GM20000 (cell line): Measurements from ENCODE around the gene CORT.

Experiments used
- DNase-seq: peaks from one replicate; pipeline ENCODE4 v3.0.0; 2012; ENCODE audit warnings: low spot score
- TF ChIP-seq, protein P1 (sequence below): IDR thresholded peaks from 2 replicates; pipeline ENCODE4 v1.5.1; 2012; ENCODE audit warnings: mild to moderate bottlenecking, control low read depth; ENCODE audit errors: extremely low read depth, missing control alignments

CORT gene

DNA sequence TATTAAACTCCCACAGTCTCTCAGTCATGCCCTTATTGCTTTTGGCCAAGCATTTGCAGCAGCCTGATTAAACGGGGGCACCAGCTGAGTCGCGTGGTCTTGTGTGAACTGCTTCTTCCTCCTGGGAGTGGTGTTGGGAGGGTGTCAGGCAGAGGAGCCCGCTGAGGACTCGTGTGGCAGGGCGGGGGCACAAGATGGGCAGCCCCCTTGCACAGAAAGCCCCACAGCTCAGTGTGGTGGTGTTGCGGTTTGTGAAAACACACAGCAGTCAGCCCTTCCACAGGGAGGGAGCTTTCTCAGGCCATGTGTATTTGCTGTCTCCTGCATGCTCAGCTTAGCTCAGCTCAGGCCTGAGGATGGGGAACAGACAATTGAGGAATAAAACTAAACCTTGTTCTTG, 47.3 kb downstream of the CORT start:
- DNase-seq: no peak
- TF ChIP-seq, protein P1, sequence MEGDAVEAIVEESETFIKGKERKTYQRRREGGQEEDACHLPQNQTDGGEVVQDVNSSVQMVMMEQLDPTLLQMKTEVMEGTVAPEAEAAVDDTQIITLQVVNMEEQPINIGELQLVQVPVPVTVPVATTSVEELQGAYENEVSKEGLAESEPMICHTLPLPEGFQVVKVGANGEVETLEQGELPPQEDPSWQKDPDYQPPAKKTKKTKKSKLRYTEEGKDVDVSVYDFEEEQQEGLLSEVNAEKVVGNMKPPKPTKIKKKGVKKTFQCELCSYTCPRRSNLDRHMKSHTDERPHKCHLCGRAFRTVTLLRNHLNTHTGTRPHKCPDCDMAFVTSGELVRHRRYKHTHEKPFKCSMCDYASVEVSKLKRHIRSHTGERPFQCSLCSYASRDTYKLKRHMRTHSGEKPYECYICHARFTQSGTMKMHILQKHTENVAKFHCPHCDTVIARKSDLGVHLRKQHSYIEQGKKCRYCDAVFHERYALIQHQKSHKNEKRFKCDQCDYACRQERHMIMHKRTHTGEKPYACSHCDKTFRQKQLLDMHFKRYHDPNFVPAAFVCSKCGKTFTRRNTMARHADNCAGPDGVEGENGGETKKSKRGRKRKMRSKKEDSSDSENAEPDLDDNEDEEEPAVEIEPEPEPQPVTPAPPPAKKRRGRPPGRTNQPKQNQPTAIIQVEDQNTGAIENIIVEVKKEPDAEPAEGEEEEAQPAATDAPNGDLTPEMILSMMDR: no peak

DNA sequence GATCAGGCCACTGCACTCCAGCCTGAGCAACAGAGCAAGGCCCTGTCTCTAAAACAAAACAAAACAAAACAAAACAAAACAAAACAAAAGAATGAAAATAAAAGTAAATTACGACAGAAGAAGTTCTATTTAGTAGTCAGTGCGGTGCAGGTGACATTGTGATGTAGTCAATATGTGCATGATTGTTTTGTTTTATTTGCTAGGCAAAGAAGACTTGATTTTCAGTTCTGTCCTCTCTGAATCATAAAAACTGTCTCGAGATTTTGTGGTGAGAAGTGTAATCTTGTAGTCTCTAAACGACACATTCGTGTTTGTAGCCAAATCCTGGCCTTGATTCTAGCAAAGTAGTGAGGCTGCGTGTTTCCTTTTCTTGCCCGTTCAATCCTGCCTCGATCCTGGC, 48.4 kb downstream of the CORT start:
- no peak for DNase-seq
- TF ChIP-seq, protein P1: no peak
